Aortic smooth muscle cell (primary cell): ENCODE data around the gene MAP10. TPM values are rescaled to one million over a fixed set of nuclear protein-coding genes. Genes with fewer than 3 reads are reported as not detected.

ENCODE experiments used
- total RNA-seq: library from RNA; depleted of rRNA; stranded (reverse); fragments of >200 nt; gene quantifications from 2 replicates; pipeline ENCODE4 v1.2.3, GENCODE V29; 2014

MAP10 gene
- total RNA-seq: 0.66 and 0.93 TPM in 2 replicates

GRCh38 chr1:232805269-232806185 lies at the start of gene MAP10:
TSS of gene MAP10 (plus strand) at chr1:232805416. CDS start at chr1:232805450, 34 bp downstream.

Other genes with a start within 250 kb of the MAP10 start
- 6.2 and 10.6 TPM in 2 replicates for gene SIPA1L2, start 175.3 kb upstream of the MAP10 start, total RNA-seq
- 11.5 and 14.7 TPM in 2 replicates for gene NTPCR, start 145.2 kb downstream of the MAP10 start, total RNA-seq